Measurements from ENCODE around the gene PLK5.

PLK5 gene

GRCh38 chr19:1560286-1560882 lies 36.5 kb downstream of the PLK5 start:
- no peak for DNase-seq

DNA sequence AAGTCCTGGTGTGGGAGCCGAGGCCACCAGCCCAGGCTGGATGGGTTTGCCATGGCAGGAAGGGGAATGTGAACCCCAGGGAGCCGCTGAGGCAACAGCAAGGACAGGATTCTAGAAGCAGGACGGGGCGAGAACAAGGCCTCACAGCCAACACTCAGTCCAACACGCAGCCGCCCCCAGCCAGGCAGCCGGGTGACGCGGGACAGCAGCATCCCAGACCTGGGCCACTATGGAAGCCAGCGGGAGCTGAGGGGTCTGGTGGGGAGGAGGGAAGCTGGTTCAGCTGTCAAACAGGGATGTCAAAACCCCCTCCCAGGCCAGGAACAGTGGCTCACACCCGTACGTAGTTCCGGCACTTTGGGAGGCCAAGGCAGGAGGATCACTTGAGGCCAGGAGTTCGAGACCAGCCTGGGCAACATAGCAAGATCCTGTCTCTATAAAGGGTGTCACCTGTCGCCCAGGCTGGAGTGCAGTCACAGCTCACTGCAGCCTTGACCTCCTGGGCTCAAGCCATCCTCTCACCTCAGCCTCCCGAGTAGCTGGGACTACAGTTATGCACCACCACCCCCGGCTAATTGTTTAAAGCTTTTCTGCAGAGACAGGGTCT lies 37.5 kb downstream of the PLK5 start:
- no peak for DNase-seq

- DNase-seq, result no peak
These were observed 39.4 kb downstream of the PLK5 start for GRCh38 chr19:1563251-1563650.

- DNase-seq, result peak; percentile 16
These were observed 42.7 kb downstream of the PLK5 start for GRCh38 chr19:1566392-1567115.

GRCh38 chr19:1567116-1567847 lies 43.4 kb downstream of the PLK5 start:
- DNase-seq, result no peak

GRCh38 chr19:1567848-1568227 lies 44.0 kb downstream of the PLK5 start:
- no peak for DNase-seq

- peak; percentile 4 for DNase-seq
These were observed 44.6 kb downstream of the PLK5 start, which contains the start of gene MEX3D for GRCh38 chr19:1568320-1569019. Gene MEX3D (minus strand): TSS chr19:1568325. CDS start chr19:1568058, 267 bp downstream.

DNA sequence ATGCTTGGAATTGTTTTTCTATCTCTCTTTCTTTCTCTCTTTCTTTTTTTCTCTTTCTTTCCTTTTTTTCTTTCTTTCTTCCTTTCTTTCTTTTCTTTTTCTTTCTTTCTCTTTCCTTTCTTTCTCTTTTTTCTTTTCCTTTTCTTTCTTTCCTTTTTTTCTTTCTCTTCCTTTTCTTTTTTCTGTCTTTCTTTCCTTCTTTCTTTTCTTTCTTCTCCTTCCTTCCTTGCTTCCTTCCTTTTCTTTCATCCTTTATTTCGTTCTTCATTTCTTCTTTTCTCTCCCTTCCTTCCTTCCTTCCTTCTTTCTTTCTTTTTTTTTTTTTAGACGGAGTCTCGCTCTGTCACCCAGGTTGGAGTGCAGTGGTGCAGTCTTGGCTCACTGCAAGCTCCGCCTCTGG lies 46.1 kb downstream of the PLK5 start:
- DNase-seq, result no peak

DNA sequence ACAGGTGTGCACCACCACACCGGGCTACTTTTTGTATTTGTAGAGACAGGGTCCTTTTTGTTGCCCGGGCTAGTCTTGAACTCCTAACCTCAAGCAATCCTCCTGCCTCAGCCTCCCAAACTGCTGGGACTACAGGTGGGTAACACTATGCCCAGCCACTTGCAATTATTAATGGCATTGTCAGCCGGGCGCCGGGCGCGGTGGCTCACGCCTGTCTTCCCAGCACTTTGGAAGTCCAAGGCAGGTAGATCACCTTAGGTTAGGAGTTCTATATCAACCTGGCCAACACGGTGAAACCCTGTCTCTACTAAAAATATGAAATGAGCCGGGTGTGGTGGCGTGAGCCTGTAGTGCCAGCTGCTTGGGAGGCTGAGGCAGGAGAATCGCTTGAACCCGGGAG lies 47.0 kb downstream of the PLK5 start:
- DNase-seq, result no peak

DNA sequence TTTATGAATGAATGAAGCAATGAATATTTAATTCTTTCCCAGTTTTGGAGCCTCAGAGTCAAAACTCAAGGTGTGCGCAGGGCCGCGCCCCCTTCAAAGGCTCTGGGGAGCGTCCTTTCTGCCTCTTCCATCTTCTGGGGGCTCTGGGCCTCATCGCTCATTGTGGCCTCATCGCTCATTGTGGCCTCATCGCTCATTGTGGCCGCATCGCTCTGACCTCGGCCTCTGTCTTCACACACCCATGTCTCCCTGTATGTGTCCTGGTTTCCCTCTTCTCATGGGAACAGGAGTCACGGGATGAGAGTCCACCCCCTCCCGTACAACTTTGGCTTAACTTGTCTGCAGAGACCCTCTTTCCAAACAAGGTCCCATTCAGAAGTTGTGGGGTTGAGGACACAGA lies 47.5 kb downstream of the PLK5 start:
- no peak for DNase-seq

GRCh38 chr19:1572795-1573194 lies 48.9 kb downstream of the PLK5 start:
- no peak for DNase-seq

- no peak for DNase-seq
These were observed 50.7 kb downstream of the PLK5 start for GRCh38 chr19:1574354-1575136.

DNA sequence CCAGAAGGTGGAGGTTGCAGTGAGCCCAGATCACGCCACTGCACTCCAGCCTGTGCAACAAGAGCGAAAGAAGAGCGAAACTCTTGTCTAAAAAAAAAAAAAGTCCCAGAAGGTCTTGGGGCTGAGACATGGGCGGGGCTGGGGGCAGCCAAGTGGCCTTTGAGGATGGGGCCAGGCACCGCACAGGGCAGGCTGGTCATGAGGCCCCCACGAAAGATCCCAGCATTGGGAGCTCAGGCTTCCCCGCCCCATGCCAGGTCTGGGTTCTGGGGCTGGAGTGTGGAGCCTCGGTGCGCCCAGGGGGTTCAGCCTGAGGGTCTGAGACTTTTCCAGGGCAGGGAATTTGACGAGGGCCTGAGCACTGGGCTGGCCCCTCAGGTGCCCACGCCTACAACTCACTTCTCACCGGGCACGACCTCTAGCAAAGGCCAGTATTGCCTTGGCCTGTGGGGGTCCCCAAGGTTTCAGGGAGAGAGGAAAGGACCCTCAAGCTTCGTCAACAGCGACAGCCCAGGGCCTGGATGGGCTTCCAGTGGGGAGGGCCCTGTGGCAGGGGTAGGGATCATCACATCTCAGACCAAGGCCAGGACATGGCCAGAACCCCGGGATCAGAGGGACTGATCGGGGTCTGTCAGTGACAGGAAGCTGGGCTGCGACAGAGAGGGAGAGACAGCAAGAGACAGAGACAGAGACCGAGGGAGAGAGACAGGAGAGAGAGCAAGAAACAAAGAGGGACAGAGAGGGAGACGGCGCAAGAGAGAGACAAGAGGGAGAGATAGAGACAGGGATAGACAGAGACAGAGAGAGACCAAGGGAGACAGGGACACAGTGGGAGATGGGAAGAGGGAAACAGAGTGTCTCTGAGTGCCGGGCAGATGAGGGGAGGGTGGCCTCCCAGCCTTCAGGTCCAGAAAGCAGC lies 51.7 kb downstream of the PLK5 start:
- DNase-seq, result no peak

DNA sequence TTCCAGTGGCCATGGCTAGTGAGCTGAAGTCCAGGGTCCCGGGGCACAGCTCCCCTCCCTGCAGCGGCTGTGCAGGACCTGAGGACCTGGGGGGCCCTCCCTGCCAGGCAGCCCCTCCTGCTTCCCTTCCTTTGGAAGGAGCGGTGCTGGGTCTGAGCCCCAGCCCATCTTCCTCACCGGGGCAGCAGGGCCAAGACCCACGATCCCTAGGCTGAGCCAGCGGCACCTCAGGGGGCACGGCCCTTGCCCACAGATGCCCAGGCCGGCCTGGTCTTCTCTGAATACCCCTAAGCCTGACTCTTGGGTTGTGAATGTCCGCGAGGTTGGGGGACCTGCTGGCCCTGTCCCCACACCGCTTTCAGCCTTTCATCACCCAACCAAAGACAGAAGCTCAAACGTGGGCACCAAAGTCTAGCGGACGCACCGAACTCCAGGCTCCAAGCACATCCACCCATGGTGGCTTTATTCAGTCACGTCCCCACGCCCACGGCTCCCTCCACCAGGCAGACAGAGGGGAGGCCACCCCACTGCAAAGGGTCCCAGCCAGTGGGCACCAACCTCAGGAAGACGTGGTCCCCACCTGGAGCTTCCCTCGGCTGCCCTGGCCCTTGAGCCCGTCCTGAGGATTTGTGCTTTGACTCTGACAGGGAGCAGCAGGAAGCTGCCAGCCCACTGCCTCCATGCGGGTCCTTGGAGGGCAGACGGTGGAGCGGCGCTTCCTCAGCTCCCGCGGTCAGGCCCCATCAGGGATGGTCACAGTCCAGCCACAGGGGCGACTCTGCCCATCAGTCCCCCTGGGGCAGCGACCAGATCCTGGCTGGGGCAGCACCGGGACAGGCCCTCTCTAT lies 52.6 kb downstream of the PLK5 start:
- DNase-seq, result no peak

DNA sequence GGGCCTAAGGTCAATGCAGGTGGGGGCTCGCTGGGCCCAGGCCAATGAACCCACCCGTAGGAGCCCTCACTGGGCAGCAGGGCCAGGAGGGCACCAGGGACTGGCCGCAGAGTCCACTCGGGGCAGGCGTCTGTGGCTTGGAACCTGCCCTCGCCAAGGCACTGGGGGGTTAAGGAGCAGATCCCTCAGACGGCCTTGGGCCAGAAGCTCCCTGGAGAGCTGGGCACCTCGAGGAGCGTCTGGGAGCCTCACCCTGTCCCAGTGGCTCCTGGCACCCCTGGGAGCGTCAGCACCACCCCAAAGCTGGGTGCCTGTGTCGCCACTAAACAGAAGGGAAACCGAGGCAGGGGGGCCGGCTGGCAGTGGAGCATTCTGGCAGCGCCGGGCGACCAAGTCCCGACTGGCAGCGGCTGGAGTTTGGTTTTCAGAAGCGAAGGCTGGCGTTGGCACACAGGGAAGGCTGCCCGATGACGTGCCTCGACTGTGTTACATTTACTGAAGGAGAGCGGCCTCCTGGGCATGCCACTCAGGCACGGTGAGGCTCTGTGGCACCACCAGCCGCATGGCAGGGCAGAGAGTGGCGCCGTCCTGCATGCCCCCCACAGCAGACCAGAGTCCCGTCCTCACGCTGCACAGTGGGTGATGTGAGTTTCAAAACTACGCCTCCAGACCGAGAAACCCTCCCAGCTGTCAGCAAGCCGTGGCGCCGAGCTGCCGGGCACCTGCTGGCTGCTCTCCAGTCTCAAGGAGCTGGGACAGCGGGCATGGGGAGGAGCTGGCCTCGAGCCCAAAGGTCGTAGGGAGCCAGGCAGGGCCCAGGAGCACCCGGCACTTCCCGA lies 53.4 kb downstream of the PLK5 start:
- DNase-seq, result no peak

GRCh38 chr19:1577929-1578618 lies 54.2 kb downstream of the PLK5 start:
- DNase-seq, result no peak

- DNase-seq, result no peak
These were observed 55.3 kb downstream of the PLK5 start for GRCh38 chr19:1579222-1579621.

- no peak for DNase-seq
These were observed 56.5 kb downstream of the PLK5 start for GRCh38 chr19:1580382-1580781.

GRCh38 chr19:1580957-1581356 lies 57.1 kb downstream of the PLK5 start:
- DNase-seq, result no peak
